ENCODE measurements around the gene IKZF3.

- TF ChIP-seq POLR2AphosphoS5 (IDR thresholded peaks at IDR 0.05; ENCODE audit: borderline replicate concordance, low read depth, low read length) = no peak
- TF ChIP-seq EZH2 (IDR thresholded peaks at IDR 0.05) = no peak
- TF ChIP-seq FOXP2 (optimal IDR thresholded peaks at IDR 0.05; ENCODE audit: control extremely low read depth, extremely low read length, insufficient read depth) = no peak
Measured at GRCh38 chr17:39809221-39809620, 54.9 kb downstream of the IKZF3 start.

All from SK-N-MC (cell line).